ENCODE results near the gene SPDEF.

DNA sequence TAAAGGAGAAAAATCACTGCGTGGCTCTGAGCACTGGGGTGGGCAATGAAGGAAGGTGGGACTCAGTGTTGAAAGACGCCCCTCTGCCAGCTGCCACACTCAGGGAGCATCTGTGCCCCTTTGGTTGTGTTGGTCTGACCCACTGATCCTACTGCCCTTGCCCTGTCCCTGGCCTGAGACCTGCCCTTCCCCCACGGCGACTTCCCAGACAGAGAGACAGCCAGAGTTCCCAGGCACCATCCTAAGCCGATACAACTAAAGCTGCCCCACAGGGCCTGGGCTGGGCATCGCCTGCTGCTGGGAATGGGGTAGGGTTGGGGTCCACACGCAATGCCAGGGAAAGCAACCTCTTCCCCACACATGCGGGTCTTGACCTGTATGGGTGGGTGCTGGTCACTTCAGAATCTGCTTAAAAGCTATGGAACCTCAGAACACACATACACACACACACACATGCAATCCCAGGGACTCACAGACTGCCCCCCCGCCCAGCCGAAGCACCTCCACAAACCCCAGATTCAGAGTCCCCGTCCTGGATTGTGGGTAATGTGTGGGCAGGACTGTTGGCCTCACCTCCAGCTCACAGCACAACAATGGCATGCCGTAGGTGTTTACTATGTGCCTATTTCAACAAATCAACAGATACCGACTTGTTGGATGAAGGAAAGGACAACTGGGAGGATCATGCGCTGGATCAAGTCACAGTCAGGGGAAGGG is 10.9 kb upstream of the SPDEF start:
- TF ChIP-seq HOXA7 (CRISPR knock-in tag; IDR thresholded peaks at IDR 0.05), result no peak
- TF ChIP-seq HOXB5 (CRISPR knock-in tag; IDR thresholded peaks at IDR 0.05), result no peak
- no peak for TF ChIP-seq RCOR1 (IDR thresholded peaks at IDR 0.05; ENCODE audit: low read depth, low read length)
- TF ChIP-seq RFX5 (IDR thresholded peaks at IDR 0.05), result no peak
- no peak for TF ChIP-seq USF2 (IDR thresholded peaks at IDR 0.05)
- TF ChIP-seq CTCF (IDR thresholded peaks at IDR 0.05), result no peak
- TF ChIP-seq CHD2 (IDR thresholded peaks at IDR 0.05; ENCODE audit: low read length, partially characterized antibody), result no peak
- no peak for TF ChIP-seq KDM1A (IDR thresholded peaks at IDR 0.05; ENCODE audit: low read depth)
- TF ChIP-seq POLR2A (IDR thresholded peaks at IDR 0.05; ENCODE audit: low read length), result no peak
- no peak for TF ChIP-seq REST (IDR thresholded peaks at IDR 0.05)
- no peak for TF ChIP-seq JUN (IDR thresholded peaks at IDR 0.05)

Measured in A549 (cell line).